GM19395 (cell line): ENCODE measurements around the gene SHC3.

Experiments
- ATAC-seq: cut with Tn5 transposase; IDR thresholded peaks from one replicate; pipeline ENCODE4 v1.9.1; 2021; ENCODE audit warnings: mild to moderate bottlenecking, moderate library complexity; ENCODE audit not compliant: unreplicated experiment

Gene SHC3

GRCh38 chr9:89006996-89007967 is 171.3 kb downstream of the SHC3 start:
- no peak for ATAC-seq

GRCh38 chr9:89006267-89006666 is 172.4 kb downstream of the SHC3 start:
- no peak for ATAC-seq

GRCh38 chr9:89005323-89005722 is 173.3 kb downstream of the SHC3 start:
- no peak for ATAC-seq

- no peak for ATAC-seq
These were observed 175.6 kb downstream of the SHC3 start for GRCh38 chr9:89002987-89003386.

- ATAC-seq = no peak
These were observed 176.6 kb downstream of the SHC3 start for GRCh38 chr9:89001917-89002540.

- no peak for ATAC-seq
These were observed 177.4 kb downstream of the SHC3 start for GRCh38 chr9:89000973-89001916.

GRCh38 chr9:89000371-89000781 is 178.2 kb downstream of the SHC3 start:
- ATAC-seq = no peak

GRCh38 chr9:88998911-88999310 is 179.7 kb downstream of the SHC3 start:
- ATAC-seq = no peak

- no peak for ATAC-seq
These were observed 180.1 kb downstream of the SHC3 start for GRCh38 chr9:88998503-88998902.

GRCh38 chr9:88997646-88998045 is 181.0 kb downstream of the SHC3 start:
- ATAC-seq = no peak

- no peak for ATAC-seq
These were observed 181.7 kb downstream of the SHC3 start for GRCh38 chr9:88996921-88997235.

GRCh38 chr9:88996046-88996920 is 182.3 kb downstream of the SHC3 start:
- ATAC-seq = no peak

- ATAC-seq = no peak
These were observed 183.0 kb downstream of the SHC3 start for GRCh38 chr9:88995627-88996026.

- no peak for ATAC-seq
These were observed 183.4 kb downstream of the SHC3 start for GRCh38 chr9:88995200-88995577.

- ATAC-seq = no peak
These were observed 184.0 kb downstream of the SHC3 start for GRCh38 chr9:88994469-88995199.

GRCh38 chr9:88993871-88994460 is 184.7 kb downstream of the SHC3 start:
- ATAC-seq = no peak

- no peak for ATAC-seq
These were observed 185.3 kb downstream of the SHC3 start for GRCh38 chr9:88993327-88993726.

GRCh38 chr9:88992556-88992955 is 186.1 kb downstream of the SHC3 start:
- ATAC-seq = no peak
